WTC11 (cell line): ENCODE results near the gene AP3D1. TPM values are rescaled to one million over a fixed set of nuclear protein-coding genes. Genes with fewer than 3 reads are reported as not detected.

Experiments
- ATAC-seq: fragments of 200-7000 bp; cut with Tn5 transposase; 2 replicates; pipeline ENCODE4 v1.10.0; 2021; ENCODE audit warnings: mild to moderate bottlenecking, moderate library complexity
- CTCF ChIA-PET: fragments of 300-600 bp; sonication (Branson Sonifier 250); formaldehyde crosslinking; loops from one replicate; lab custom pipeline; 2021; ENCODE audit warnings: antibody characterized with exemption; lab: Charles Lee
- POLR2A ChIA-PET: fragments of 350-600 bp; sonication (Branson Sonifier 250); formaldehyde crosslinking; loops from one replicate; lab custom pipeline; 2021; ENCODE audit warnings: antibody characterized with exemption; lab: Charles Lee
- DNase-seq: peaks from one replicate; pipeline ENCODE4 v3.0.0; 2021; ENCODE audit warnings: low spot score
- H3K27ac Mint-ChIP-seq: 2 replicates; pipeline ENCODE4 v1.8.0; 2021; ENCODE audit warnings: mixed read lengths
- H3K27me3 Mint-ChIP-seq: 2 replicates; pipeline ENCODE4 v1.8.0; 2021; ENCODE audit warnings: low read depth, mild to moderate bottlenecking, moderate library complexity, mixed read lengths
- H3K36me3 Mint-ChIP-seq: 2 replicates; pipeline ENCODE4 v1.8.0; 2021; ENCODE audit warnings: mixed read lengths
- H3K4me1 Mint-ChIP-seq: 2 replicates; pipeline ENCODE4 v1.8.0; 2022; ENCODE audit warnings: mixed read lengths
- H3K4me3 Mint-ChIP-seq: 2 replicates; pipeline ENCODE4 v1.8.0; 2021; ENCODE audit warnings: mild to moderate bottlenecking, moderate library complexity, mixed read lengths
- H3K9me3 Mint-ChIP-seq: 2 replicates; pipeline ENCODE4 v1.8.0; 2021; ENCODE audit warnings: mixed read lengths
- AR ChIP-seq: fragments of 250-450 bp; sonication (Bioruptor Pico); IDR thresholded peaks from 2 replicates; pipeline ENCODE4 v1.9.0; 2021; ENCODE audit warnings: mild to moderate bottlenecking
- E2F5 ChIP-seq: sonication (generic); formaldehyde crosslinking; IDR thresholded peaks from 2 replicates; pipeline ENCODE4 v1.8.1; 2022; ENCODE audit warnings: mild to moderate bottlenecking, moderate library complexity, missing genetic modification reagents
- ELF4 ChIP-seq: sonication (generic); formaldehyde crosslinking; IDR thresholded peaks from 2 replicates; pipeline ENCODE4 v1.8.1; 2022; ENCODE audit warnings: low read depth, mild to moderate bottlenecking, moderate library complexity, missing genetic modification reagents
- EMX1 ChIP-seq: fragments of 250-450 bp; sonication (Bioruptor Pico); IDR thresholded peaks from 2 replicates; pipeline ENCODE4 v1.8.0; 2021; ENCODE audit warnings: mild to moderate bottlenecking
- GRHL2 ChIP-seq: fragments of 250-450 bp; sonication (Bioruptor Pico); IDR thresholded peaks from 2 replicates; pipeline ENCODE4 v1.8.0; 2022; ENCODE audit warnings: mild to moderate bottlenecking, moderate library complexity; ENCODE audit not compliant: insufficient replicate concordance, severe bottlenecking
- KAT7 ChIP-seq: sonication (generic); formaldehyde crosslinking; IDR thresholded peaks from 2 replicates; pipeline ENCODE4 v1.8.1; 2023; ENCODE audit warnings: missing genetic modification reagents, mild to moderate bottlenecking, borderline replicate concordance
- MYBL2 ChIP-seq: sonication (generic); formaldehyde crosslinking; IDR thresholded peaks from 2 replicates; pipeline ENCODE4 v1.8.1; 2023; ENCODE audit warnings: mild to moderate bottlenecking, moderate library complexity, missing genetic modification reagents
- NR3C1 ChIP-seq: sonication (generic); formaldehyde crosslinking; conservative IDR thresholded peaks from 2 replicates; pipeline ENCODE4 v1.8.1; 2023; ENCODE audit warnings: low read depth, mild to moderate bottlenecking, missing genetic modification reagents
- RELA ChIP-seq: sonication (generic); formaldehyde crosslinking; IDR thresholded peaks from 2 replicates; pipeline ENCODE4 v1.8.1; 2022; ENCODE audit warnings: missing genetic modification reagents, mild to moderate bottlenecking, borderline replicate concordance
- SMAD3 ChIP-seq: sonication (generic); formaldehyde crosslinking; IDR thresholded peaks from 2 replicates; pipeline ENCODE4 v1.8.0; 2022; ENCODE audit warnings: missing genetic modification reagents, mild to moderate bottlenecking, borderline replicate concordance
- SMAD4 ChIP-seq: sonication (generic); formaldehyde crosslinking; IDR thresholded peaks from 2 replicates; pipeline ENCODE4 v1.8.0; 2022; ENCODE audit warnings: mild to moderate bottlenecking, missing genetic modification reagents
- STAT6 ChIP-seq: sonication (generic); formaldehyde crosslinking; conservative IDR thresholded peaks from 2 replicates; pipeline ENCODE4 v1.8.1; 2023; ENCODE audit warnings: mild to moderate bottlenecking, low read depth, missing genetic modification reagents, moderate library complexity
- TEAD1 ChIP-seq: sonication (generic); formaldehyde crosslinking; IDR thresholded peaks from 2 replicates; pipeline ENCODE4 v1.8.0; 2022; ENCODE audit warnings: mild to moderate bottlenecking, missing genetic modification reagents
- TP53 ChIP-seq: sonication (generic); formaldehyde crosslinking; IDR thresholded peaks from 2 replicates; pipeline ENCODE4 v1.8.1; 2023; ENCODE audit warnings: mild to moderate bottlenecking, missing genetic modification reagents
- ZNF425 ChIP-seq: fragments of 250-450 bp; sonication (Bioruptor Pico); conservative IDR thresholded peaks from 2 replicates; pipeline ENCODE4 v1.9.0; 2021; ENCODE audit warnings: mild to moderate bottlenecking
- total RNA-seq: library from RNA; stranded (reverse); gene quantifications from 3 replicates; pipeline ENCODE4 v1.2.3, GENCODE V29; 2021
- TF ChIP-seq, protein P1 (sequence below): sonication (generic); formaldehyde crosslinking; IDR thresholded peaks from 2 replicates; pipeline ENCODE4 v1.8.1; 2022; ENCODE audit warnings: missing genetic modification reagents, borderline replicate concordance
- TF ChIP-seq, protein P2 (sequence below): fragments of 250-450 bp; sonication (Bioruptor Pico); IDR thresholded peaks from 2 replicates; pipeline ENCODE4 v2.1.2; 2022; ENCODE audit warnings: mild to moderate bottlenecking, moderate library complexity
- TF ChIP-seq, protein P3 (sequence below): sonication (generic); formaldehyde crosslinking; IDR thresholded peaks from 2 replicates; pipeline ENCODE4 v1.8.0; 2022; ENCODE audit warnings: mild to moderate bottlenecking, missing genetic modification reagents
- TF ChIP-seq, protein P4 (sequence below): sonication (generic); formaldehyde crosslinking; IDR thresholded peaks from 2 replicates; pipeline ENCODE4 v1.8.1; 2023; ENCODE audit warnings: mild to moderate bottlenecking, moderate library complexity, missing genetic modification reagents

Gene AP3D1
- total RNA-seq, 1 experiment from 2014 or later = 190 TPM

- ChIA-PET POLR2A (no interaction called here), CTCF (interaction anchor here (1.0 to 1.1 kb wide), 3 partner anchors 8 to 75 kb away, joined by 3 to 7 read pairs (median 4); no protein-coding TSS in a partner anchor)
- DNase-seq = peak; percentile 69
- no peaks in the 10 kb centered on the region for H3K27me3 Mint-ChIP-seq
- no peak overlapping the region for H3K27ac Mint-ChIP-seq
- no peaks in the 10 kb centered on the region for H3K9me3 Mint-ChIP-seq
- H3K4me1 Mint-ChIP-seq = no peaks in the 10 kb centered on the region
- H3K36me3 Mint-ChIP-seq = peaks cover 45% of the 10 kb centered on the region
- ATAC-seq = peak; percentile 69
- no peak overlapping the region for H3K4me3 Mint-ChIP-seq
- TF ChIP-seq NR3C1 (CRISPR knock-in tag) (no peak), SMAD4 (CRISPR knock-in tag) (peak; percentile 88; the same call in 1 of the 2 replicates), E2F5 (CRISPR knock-in tag) (no peak), RELA (CRISPR knock-in tag) (peak; percentile 77; the same call in 1 of the 2 replicates), SMAD3 (CRISPR knock-in tag) (0 out of 2 replicates have a peak, but pooled peaks have one; percentile 50), TP53 (CRISPR knock-in tag) (peak; percentile 58; the same call in 1 of the 2 replicates), ELF4 (CRISPR knock-in tag) (no peak), AR (no peak), MYBL2 (peak; percentile 44; the same call in 1 of the 2 replicates), TEAD1 (CRISPR knock-in tag) (0 out of 2 replicates have a peak, but pooled peaks have one; percentile 50), EMX1 (CRISPR knock-in tag) (no peak), KAT7 (CRISPR knock-in tag) (0 out of 2 replicates have a peak, but pooled peaks have one; percentile 50), ZNF425 (CRISPR knock-in tag) (no peak), GRHL2 (CRISPR knock-in tag) (no peak), STAT6 (CRISPR knock-in tag) (no peak)
- TF ChIP-seq, protein P1, sequence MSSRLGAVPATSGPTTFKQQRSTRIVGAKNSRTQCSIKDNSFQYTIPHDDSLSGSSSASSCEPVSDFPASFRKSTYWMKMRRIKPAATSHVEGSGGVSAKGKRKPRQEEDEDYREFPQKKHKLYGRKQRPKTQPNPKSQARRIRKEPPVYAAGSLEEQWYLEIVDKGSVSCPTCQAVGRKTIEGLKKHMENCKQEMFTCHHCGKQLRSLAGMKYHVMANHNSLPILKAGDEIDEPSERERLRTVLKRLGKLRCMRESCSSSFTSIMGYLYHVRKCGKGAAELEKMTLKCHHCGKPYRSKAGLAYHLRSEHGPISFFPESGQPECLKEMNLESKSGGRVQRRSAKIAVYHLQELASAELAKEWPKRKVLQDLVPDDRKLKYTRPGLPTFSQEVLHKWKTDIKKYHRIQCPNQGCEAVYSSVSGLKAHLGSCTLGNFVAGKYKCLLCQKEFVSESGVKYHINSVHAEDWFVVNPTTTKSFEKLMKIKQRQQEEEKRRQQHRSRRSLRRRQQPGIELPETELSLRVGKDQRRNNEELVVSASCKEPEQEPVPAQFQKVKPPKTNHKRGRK (CRISPR knock-in tag) = no peak
- TF ChIP-seq, protein P2, sequence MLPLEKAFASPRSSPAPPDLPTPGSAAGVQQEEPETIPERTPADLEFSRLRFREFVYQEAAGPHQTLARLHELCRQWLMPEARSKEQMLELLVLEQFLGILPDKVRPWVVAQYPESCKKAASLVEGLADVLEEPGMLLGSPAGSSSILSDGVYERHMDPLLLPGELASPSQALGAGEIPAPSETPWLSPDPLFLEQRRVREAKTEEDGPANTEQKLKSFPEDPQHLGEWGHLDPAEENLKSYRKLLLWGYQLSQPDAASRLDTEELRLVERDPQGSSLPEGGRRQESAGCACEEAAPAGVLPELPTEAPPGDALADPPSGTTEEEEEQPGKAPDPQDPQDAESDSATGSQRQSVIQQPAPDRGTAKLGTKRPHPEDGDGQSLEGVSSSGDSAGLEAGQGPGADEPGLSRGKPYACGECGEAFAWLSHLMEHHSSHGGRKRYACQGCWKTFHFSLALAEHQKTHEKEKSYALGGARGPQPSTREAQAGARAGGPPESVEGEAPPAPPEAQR = no peak
- TF ChIP-seq, protein P3, sequence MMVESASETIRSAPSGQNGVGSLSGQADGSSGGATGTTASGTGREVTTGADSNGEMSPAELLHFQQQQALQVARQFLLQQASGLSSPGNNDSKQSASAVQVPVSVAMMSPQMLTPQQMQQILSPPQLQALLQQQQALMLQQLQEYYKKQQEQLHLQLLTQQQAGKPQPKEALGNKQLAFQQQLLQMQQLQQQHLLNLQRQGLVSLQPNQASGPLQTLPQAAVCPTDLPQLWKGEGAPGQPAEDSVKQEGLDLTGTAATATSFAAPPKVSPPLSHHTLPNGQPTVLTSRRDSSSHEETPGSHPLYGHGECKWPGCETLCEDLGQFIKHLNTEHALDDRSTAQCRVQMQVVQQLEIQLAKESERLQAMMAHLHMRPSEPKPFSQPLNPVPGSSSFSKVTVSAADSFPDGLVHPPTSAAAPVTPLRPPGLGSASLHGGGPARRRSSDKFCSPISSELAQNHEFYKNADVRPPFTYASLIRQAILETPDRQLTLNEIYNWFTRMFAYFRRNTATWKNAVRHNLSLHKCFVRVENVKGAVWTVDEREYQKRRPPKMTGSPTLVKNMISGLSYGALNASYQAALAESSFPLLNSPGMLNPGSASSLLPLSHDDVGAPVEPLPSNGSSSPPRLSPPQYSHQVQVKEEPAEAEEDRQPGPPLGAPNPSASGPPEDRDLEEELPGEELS (CRISPR knock-in tag) = peak; percentile 79; the same call in 1 of the 2 replicates
- TF ChIP-seq, protein P4, sequence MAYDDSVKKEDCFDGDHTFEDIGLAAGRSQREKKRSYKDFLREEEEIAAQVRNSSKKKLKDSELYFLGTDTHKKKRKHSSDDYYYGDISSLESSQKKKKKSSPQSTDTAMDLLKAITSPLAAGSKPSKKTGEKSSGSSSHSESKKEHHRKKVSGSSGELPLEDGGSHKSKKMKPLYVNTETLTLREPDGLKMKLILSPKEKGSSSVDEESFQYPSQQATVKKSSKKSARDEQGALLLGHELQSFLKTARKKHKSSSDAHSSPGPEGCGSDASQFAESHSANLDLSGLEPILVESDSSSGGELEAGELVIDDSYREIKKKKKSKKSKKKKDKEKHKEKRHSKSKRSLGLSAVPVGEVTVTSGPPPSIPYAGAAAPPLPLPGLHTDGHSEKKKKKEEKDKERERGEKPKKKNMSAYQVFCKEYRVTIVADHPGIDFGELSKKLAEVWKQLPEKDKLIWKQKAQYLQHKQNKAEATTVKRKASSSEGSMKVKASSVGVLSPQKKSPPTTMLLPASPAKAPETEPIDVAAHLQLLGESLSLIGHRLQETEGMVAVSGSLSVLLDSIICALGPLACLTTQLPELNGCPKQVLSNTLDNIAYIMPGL (CRISPR knock-in tag) = no peak
Observed at GRCh38 chr19:2123682-2124387, 27.5 kb downstream of the AP3D1 start.
